Neural progenitor cell (in vitro differentiated cells): ENCODE data around the gene ACMSD.

Experiments
- CTCF ChIP-seq: fragments of 200-600 bp; sonication (generic); IDR thresholded peaks from 2 replicates; pipeline ENCODE4 v1.5.1; 2017; ENCODE audit warnings: antibody characterized with exemption, mild to moderate bottlenecking
- EZH2 ChIP-seq: fragments of 200-600 bp; sonication (generic); IDR thresholded peaks from 2 replicates; pipeline ENCODE4 v1.6.1; 2017; ENCODE audit warnings: antibody characterized with exemption, mild to moderate bottlenecking, moderate library complexity
- EZH2phosphoT487 ChIP-seq: fragments of 200-600 bp; sonication (generic); IDR thresholded peaks from 2 replicates; pipeline ENCODE4 v1.6.1; 2017; ENCODE audit warnings: antibody characterized with exemption

- TF ChIP-seq CTCF (no peak), EZH2 (no peak), EZH2phosphoT487 (no peak)
Measured at GRCh38 chr2:134943540-134943939, 105.1 kb downstream of the ACMSD start.
